ENCODE results near the gene ID4. TPM values are rescaled to one million over a fixed set of nuclear protein-coding genes. Genes with fewer than 3 reads are reported as not detected.

ID4 gene
- total RNA-seq, 2 experiments from 2014 or later: not detected

- intact Hi-C loops (cut with micrococcal nuclease): no loop called here
- DNase-seq: no peak
- POLR2A ChIA-PET: no interaction called here
- Mint-ChIP-seq H3K4me3 (no peak overlapping the region), H3K27me3 (peaks cover 43% of the 10 kb centered on the region), H3K4me1 (ENCODE audit: low read depth) (peaks cover 5% of the 10 kb centered on the region), H3K27ac (no peak overlapping the region), H3K36me3 (peaks cover 4% of the 10 kb centered on the region), H3K9me3 (no peaks in the 10 kb centered on the region)
- CTCF ChIA-PET: interaction anchor here (0.7 kb wide), 1 partner anchor 290 kb away, joined by 3 read pairs; no protein-coding TSS in a partner anchor
These were observed 1.5 kb downstream of the ID4 start for GRCh38 chr6:19838442-19839236.

- Mint-ChIP-seq H3K27ac (no peak overlapping the region), H3K36me3 (peaks cover 4% of the 10 kb centered on the region), H3K4me1 (ENCODE audit: low read depth) (peaks cover 5% of the 10 kb centered on the region), H3K9me3 (no peaks in the 10 kb centered on the region), H3K27me3 (peaks cover 41% of the 10 kb centered on the region), H3K4me3 (no peak overlapping the region)
- no peak for DNase-seq
- POLR2A ChIA-PET: no interaction called here
- intact Hi-C loops (cut with micrococcal nuclease): no loop called here
- CTCF ChIA-PET: interaction anchor here (0.6 to 0.7 kb wide), 2 partner anchors 10 to 290 kb away, joined by 3 read pairs; no protein-coding TSS in a partner anchor
These were observed 2.0 kb downstream of the ID4 start for GRCh38 chr6:19839237-19839546.

GRCh38 chr6:19839788-19840187 lies 2.6 kb downstream of the ID4 start:
- Mint-ChIP-seq H3K9me3 (no peaks in the 10 kb centered on the region), H3K27me3 (peaks cover 41% of the 10 kb centered on the region), H3K36me3 (peaks cover 4% of the 10 kb centered on the region), H3K4me1 (ENCODE audit: low read depth) (peaks cover 5% of the 10 kb centered on the region), H3K27ac (no peak overlapping the region), H3K4me3 (no peak overlapping the region)
- DNase-seq: no peak
- ChIA-PET POLR2A (no interaction called here), CTCF (interaction anchor here (0.6 kb wide), 1 partner anchor 10 kb away, joined by 3 read pairs; no protein-coding TSS in a partner anchor)
- intact Hi-C loops (cut with micrococcal nuclease): no loop called here

GRCh38 chr6:19841181-19841580 lies 4.0 kb downstream of the ID4 start:
- H3K9me3 Mint-ChIP-seq: no peaks in the 10 kb centered on the region
- peaks cover 4% of the 10 kb centered on the region for H3K36me3 Mint-ChIP-seq
- intact Hi-C loops (cut with micrococcal nuclease): no loop called here
- no peak overlapping the region for H3K27ac Mint-ChIP-seq
- H3K4me3 Mint-ChIP-seq: no peak overlapping the region
- ChIA-PET POLR2A (no interaction called here), CTCF (no interaction called here)
- H3K27me3 Mint-ChIP-seq: peaks cover 34% of the 10 kb centered on the region
- peaks cover 5% of the 10 kb centered on the region for H3K4me1 Mint-ChIP-seq (ENCODE audit: low read depth)
- no peak for DNase-seq

- H3K27me3 Mint-ChIP-seq: peaks cover 30% of the 10 kb centered on the region
- H3K27ac Mint-ChIP-seq: no peak overlapping the region
- DNase-seq: no peak
- no peaks in the 10 kb centered on the region for H3K9me3 Mint-ChIP-seq
- H3K36me3 Mint-ChIP-seq: peaks cover 4% of the 10 kb centered on the region
- H3K4me3 Mint-ChIP-seq: no peak overlapping the region
- CTCF ChIA-PET: no interaction called here
- POLR2A ChIA-PET: no interaction called here
- H3K4me1 Mint-ChIP-seq (ENCODE audit: low read depth): peaks cover 5% of the 10 kb centered on the region
- intact Hi-C loops (cut with micrococcal nuclease): no loop called here
These were observed 5.0 kb downstream of the ID4 start for GRCh38 chr6:19842030-19842615.

GRCh38 chr6:19844689-19845088 lies 7.5 kb downstream of the ID4 start:
- H3K27ac Mint-ChIP-seq: no peak overlapping the region
- no peaks in the 10 kb centered on the region for H3K4me1 Mint-ChIP-seq (ENCODE audit: low read depth)
- no peaks in the 10 kb centered on the region for H3K36me3 Mint-ChIP-seq
- no peaks in the 10 kb centered on the region for H3K9me3 Mint-ChIP-seq
- no peak overlapping the region for H3K4me3 Mint-ChIP-seq
- DNase-seq: no peak
- POLR2A ChIA-PET: no interaction called here
- intact Hi-C loops (cut with micrococcal nuclease): no loop called here
- H3K27me3 Mint-ChIP-seq: peaks cover 18% of the 10 kb centered on the region
- CTCF ChIA-PET: no interaction called here

GRCh38 chr6:19845266-19846041 lies 8.3 kb downstream of the ID4 start:
- ChIA-PET POLR2A (no interaction called here), CTCF (no interaction called here)
- Mint-ChIP-seq H3K9me3 (no peaks in the 10 kb centered on the region), H3K27me3 (peaks cover 11% of the 10 kb centered on the region), H3K4me1 (ENCODE audit: low read depth) (no peaks in the 10 kb centered on the region), H3K27ac (no peak overlapping the region), H3K4me3 (no peak overlapping the region), H3K36me3 (no peaks in the 10 kb centered on the region)
- intact Hi-C loops (cut with micrococcal nuclease): no loop called here
- no peak for DNase-seq

- no peak overlapping the region for H3K27ac Mint-ChIP-seq
- H3K36me3 Mint-ChIP-seq: no peaks in the 10 kb centered on the region
These were observed 11.4 kb downstream of the ID4 start for GRCh38 chr6:19848465-19849029.

GRCh38 chr6:19849196-19849595 lies 12.0 kb downstream of the ID4 start:
- POLR2A ChIA-PET: no interaction called here

More at GRCh38 chr6:19848465-19849029, 11.4 kb downstream of the ID4 start:
- Mint-ChIP-seq H3K9me3 (no peaks in the 10 kb centered on the region), H3K4me3 (no peak overlapping the region), H3K4me1 (ENCODE audit: low read depth) (no peaks in the 10 kb centered on the region), H3K27me3 (peaks cover 9% of the 10 kb centered on the region)
- DNase-seq: no peak
- ChIA-PET POLR2A (no interaction called here), CTCF (no interaction called here)
- intact Hi-C loops (cut with micrococcal nuclease): no loop called here

GRCh38 chr6:19849755-19850154 lies 12.6 kb downstream of the ID4 start:
- H3K9me3 Mint-ChIP-seq: no peaks in the 10 kb centered on the region
- peaks cover 4% of the 10 kb centered on the region for H3K27me3 Mint-ChIP-seq
- no peak for DNase-seq
- intact Hi-C loops (cut with micrococcal nuclease): no loop called here
- H3K4me3 Mint-ChIP-seq: no peak overlapping the region
- ChIA-PET CTCF (interaction anchor here (1.1 kb wide), 1 partner anchor 10 kb away, joined by 3 read pairs; no protein-coding TSS in a partner anchor), POLR2A (no interaction called here)
- H3K36me3 Mint-ChIP-seq: no peaks in the 10 kb centered on the region
- H3K27ac Mint-ChIP-seq: no peak overlapping the region
- no peaks in the 10 kb centered on the region for H3K4me1 Mint-ChIP-seq (ENCODE audit: low read depth)

More at GRCh38 chr6:19849196-19849595, 12.0 kb downstream of the ID4 start:
- no peak for DNase-seq
- H3K9me3 Mint-ChIP-seq: no peaks in the 10 kb centered on the region
- no peak overlapping the region for H3K4me3 Mint-ChIP-seq
- H3K27me3 Mint-ChIP-seq: peaks cover 8% of the 10 kb centered on the region
- no peaks in the 10 kb centered on the region for H3K4me1 Mint-ChIP-seq (ENCODE audit: low read depth)
- no peaks in the 10 kb centered on the region for H3K36me3 Mint-ChIP-seq
- CTCF ChIA-PET: interaction anchor here (1.1 kb wide), 1 partner anchor 10 kb away, joined by 3 read pairs; no protein-coding TSS in a partner anchor
- intact Hi-C loops (cut with micrococcal nuclease): no loop called here
- H3K27ac Mint-ChIP-seq: no peak overlapping the region

- Mint-ChIP-seq H3K9me3 (no peaks in the 10 kb centered on the region), H3K4me1 (ENCODE audit: low read depth) (no peaks in the 10 kb centered on the region), H3K36me3 (no peaks in the 10 kb centered on the region), H3K27ac (no peak overlapping the region), H3K27me3 (no peaks in the 10 kb centered on the region), H3K4me3 (no peak overlapping the region)
- intact Hi-C loops (cut with micrococcal nuclease): no loop called here
- POLR2A ChIA-PET: no interaction called here
- CTCF ChIA-PET: no interaction called here
- DNase-seq: no peak
These were observed 14.3 kb downstream of the ID4 start for GRCh38 chr6:19851241-19852089.

GRCh38 chr6:19852090-19852457 lies 14.9 kb downstream of the ID4 start:
- Mint-ChIP-seq H3K27ac (no peak overlapping the region), H3K36me3 (no peaks in the 10 kb centered on the region), H3K4me1 (ENCODE audit: low read depth) (no peaks in the 10 kb centered on the region), H3K27me3 (no peaks in the 10 kb centered on the region), H3K4me3 (no peak overlapping the region), H3K9me3 (no peaks in the 10 kb centered on the region)
- no peak for DNase-seq
- ChIA-PET CTCF (no interaction called here), POLR2A (no interaction called here)
- intact Hi-C loops (cut with micrococcal nuclease): no loop called here
